ENCODE measurements around the gene SMAD4. TPM values are rescaled to one million over a fixed set of nuclear protein-coding genes. Genes with fewer than 3 reads are reported as not detected.

Gene SMAD4
- total and polyA plus RNA-seq, 4 donors: 9.3 to 65.3 (median 29.1) TPM

DNA sequence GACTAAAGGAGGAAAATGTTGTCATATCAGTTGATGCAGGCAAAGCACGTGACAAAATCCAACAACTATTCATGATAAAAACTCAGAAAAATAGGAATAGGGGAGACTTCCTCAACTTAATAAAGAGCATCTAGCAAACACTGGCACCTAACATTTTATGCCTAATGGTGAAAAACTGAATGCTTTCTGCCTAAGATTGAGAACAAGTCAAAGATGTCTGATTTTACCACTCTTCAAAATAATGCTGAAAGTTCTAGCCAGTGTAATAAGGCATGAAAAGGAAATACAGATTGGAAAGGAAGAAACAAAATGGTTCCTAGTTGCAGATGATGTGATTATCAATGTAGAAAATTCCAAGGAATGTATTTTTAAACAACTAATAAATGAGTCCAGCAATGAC, 58.4 kb downstream of the SMAD4 start:
- Histone ChIP-seq H3K27ac (ENCODE audit: low read depth in 1 of 2, low read length in 2 of 2) (no peak overlapping the region), H3K36me3 (ENCODE audit: control insufficient read depth in 4 of 4, insufficient read depth in 3 of 4, low read depth in 1 of 4, low read length in 3 of 4) (peaks cover 2 to 27% (median 11%) of the 10 kb centered on the region in 4 donors), H3K27me3 (ENCODE audit: control insufficient read depth in 4 of 4, insufficient read depth in 4 of 4, low read length in 3 of 4) (no peaks in the 10 kb centered on the region), H3K9ac (ENCODE audit: low read depth in 1 of 2, low read length in 2 of 2) (no peak overlapping the region), H3K4me1 (ENCODE audit: control insufficient read depth in 4 of 4, insufficient read depth in 4 of 4, low read length in 3 of 4) (no peaks in the 10 kb centered on the region), H3K9me3 (ENCODE audit: control insufficient read depth in 4 of 4, low read length in 3 of 4) (peaks cover 0 to 6% (median 2%) of the 10 kb centered on the region in 4 donors), H3K4me3 (ENCODE audit: low read depth in 1 of 3, low read length in 3 of 3) (no peak overlapping the region)
- DNase-seq (ENCODE audit: low spot score): no peak
- TF ChIP-seq EGR1 (IDR thresholded peaks at IDR 0.05; ENCODE audit: low read depth in 2 of 2) (no peak), HNF4G (IDR thresholded peaks at IDR 0.05) (no peak), YY1 (IDR thresholded peaks at IDR 0.05) (no peak), JUND (IDR thresholded peaks at IDR 0.05) (no peak), HNF4A (conservative IDR thresholded peaks at IDR 0.05) (no peak), FOXA1 (IDR thresholded peaks at IDR 0.05) (no peak), TAF1 (conservative IDR thresholded peaks at IDR 0.05) (no peak), RXRA (IDR thresholded peaks at IDR 0.05) (no peak), GABPA (IDR thresholded peaks at IDR 0.05 in 1 of 2, conservative IDR thresholded peaks at IDR 0.05 in 1 of 2) (no peak), ATF3 (IDR thresholded peaks at IDR 0.05) (no peak), RAD21 (IDR thresholded peaks at IDR 0.05) (no peak), SP1 (IDR thresholded peaks at IDR 0.05) (no peak), FOXA2 (IDR thresholded peaks at IDR 0.05) (no peak)
- TF ChIP-seq, protein P1, sequence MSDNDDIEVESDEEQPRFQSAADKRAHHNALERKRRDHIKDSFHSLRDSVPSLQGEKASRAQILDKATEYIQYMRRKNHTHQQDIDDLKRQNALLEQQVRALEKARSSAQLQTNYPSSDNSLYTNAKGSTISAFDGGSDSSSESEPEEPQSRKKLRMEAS (IDR thresholded peaks at IDR 0.05): no peak
- TF ChIP-seq, protein P2, sequence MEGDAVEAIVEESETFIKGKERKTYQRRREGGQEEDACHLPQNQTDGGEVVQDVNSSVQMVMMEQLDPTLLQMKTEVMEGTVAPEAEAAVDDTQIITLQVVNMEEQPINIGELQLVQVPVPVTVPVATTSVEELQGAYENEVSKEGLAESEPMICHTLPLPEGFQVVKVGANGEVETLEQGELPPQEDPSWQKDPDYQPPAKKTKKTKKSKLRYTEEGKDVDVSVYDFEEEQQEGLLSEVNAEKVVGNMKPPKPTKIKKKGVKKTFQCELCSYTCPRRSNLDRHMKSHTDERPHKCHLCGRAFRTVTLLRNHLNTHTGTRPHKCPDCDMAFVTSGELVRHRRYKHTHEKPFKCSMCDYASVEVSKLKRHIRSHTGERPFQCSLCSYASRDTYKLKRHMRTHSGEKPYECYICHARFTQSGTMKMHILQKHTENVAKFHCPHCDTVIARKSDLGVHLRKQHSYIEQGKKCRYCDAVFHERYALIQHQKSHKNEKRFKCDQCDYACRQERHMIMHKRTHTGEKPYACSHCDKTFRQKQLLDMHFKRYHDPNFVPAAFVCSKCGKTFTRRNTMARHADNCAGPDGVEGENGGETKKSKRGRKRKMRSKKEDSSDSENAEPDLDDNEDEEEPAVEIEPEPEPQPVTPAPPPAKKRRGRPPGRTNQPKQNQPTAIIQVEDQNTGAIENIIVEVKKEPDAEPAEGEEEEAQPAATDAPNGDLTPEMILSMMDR (IDR thresholded peaks at IDR 0.05; ENCODE audit: low read depth, low read length, missing input control): no peak
- WGBS: 93% methylated on average over 1 of the region's 1 CpG

DNA sequence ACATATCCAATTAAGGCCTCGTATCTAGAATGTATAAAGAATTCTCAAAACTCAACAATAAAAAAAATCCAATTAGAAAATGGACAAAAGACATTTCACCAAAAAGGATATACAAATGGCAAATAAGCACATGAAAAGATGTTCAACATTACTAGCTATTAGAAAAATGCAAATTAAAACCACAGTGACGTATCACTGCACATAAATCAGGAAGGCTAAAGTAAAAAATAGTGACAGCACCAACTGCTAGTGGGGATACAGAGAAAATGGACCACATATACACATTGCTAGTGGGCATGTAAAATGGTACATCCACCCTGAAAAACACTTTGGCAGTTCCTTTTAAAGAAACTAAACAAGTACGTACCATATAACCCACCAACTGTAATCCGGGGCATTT, 59.7 kb downstream of the SMAD4 start:
- H3K27ac ChIP-seq (ENCODE audit: low read depth in 1 of 2, low read length in 2 of 2): no peak overlapping the region
- peaks cover 0 to 6% (median 2%) of the 10 kb centered on the region in 4 donors for H3K9me3 ChIP-seq (ENCODE audit: control insufficient read depth in 4 of 4, low read length in 3 of 4)
- no peak for TF ChIP-seq ZBTB33 (IDR thresholded peaks at IDR 0.05)
- H3K36me3 ChIP-seq (ENCODE audit: control insufficient read depth in 4 of 4, insufficient read depth in 3 of 4, low read depth in 1 of 4, low read length in 3 of 4): peaks cover 2 to 16% (median 4%) of the 10 kb centered on the region in 4 donors
- DNase-seq (ENCODE audit: low spot score): no peak
- 97% methylated on average over 4 of the region's 4 CpGs for WGBS
- no peaks in the 10 kb centered on the region for H3K27me3 ChIP-seq (ENCODE audit: control insufficient read depth in 4 of 4, insufficient read depth in 4 of 4, low read length in 3 of 4)
- H3K4me3 ChIP-seq (ENCODE audit: low read depth in 1 of 3, low read length in 3 of 3): no peak overlapping the region
- H3K4me1 ChIP-seq (ENCODE audit: control insufficient read depth in 4 of 4, insufficient read depth in 4 of 4, low read length in 3 of 4): no peaks in the 10 kb centered on the region
- H3K9ac ChIP-seq (ENCODE audit: low read depth in 1 of 2, low read length in 2 of 2): no peak overlapping the region

DNA sequence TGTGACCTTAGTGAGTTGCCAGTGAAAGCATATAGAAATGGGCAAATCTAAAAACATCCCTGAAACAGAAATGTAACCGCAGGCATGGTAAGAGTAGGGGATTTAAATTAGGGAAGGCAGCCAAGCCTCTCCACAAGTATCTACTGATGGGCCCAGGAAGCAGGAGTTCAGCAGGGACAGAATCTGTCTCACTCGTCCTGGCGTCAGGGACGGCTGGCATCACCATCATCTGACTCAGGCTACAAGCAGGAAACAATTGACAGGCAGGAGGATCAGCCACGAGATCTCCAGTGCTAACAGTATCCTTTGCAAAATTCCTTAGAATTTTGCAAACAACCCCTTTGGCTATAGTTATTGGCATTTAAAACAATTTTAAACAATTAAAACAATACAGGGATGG, 61.3 kb downstream of the SMAD4 start:
- H3K4me1 ChIP-seq (ENCODE audit: control insufficient read depth in 4 of 4, insufficient read depth in 4 of 4, low read length in 3 of 4): no peaks in the 10 kb centered on the region
- no peak for TF ChIP-seq RAD21 (IDR thresholded peaks at IDR 0.05)
- no peak for TF ChIP-seq GABPA (IDR thresholded peaks at IDR 0.05 in 1 of 2, conservative IDR thresholded peaks at IDR 0.05 in 1 of 2)
- no peak for TF ChIP-seq EGR1 (IDR thresholded peaks at IDR 0.05; ENCODE audit: low read depth in 2 of 2)
- TF ChIP-seq ZBTB33 (IDR thresholded peaks at IDR 0.05): no peak
- no peak for TF ChIP-seq ATF3 (IDR thresholded peaks at IDR 0.05)
- TF ChIP-seq SP1 (IDR thresholded peaks at IDR 0.05): no peak
- no peak for TF ChIP-seq RXRA (IDR thresholded peaks at IDR 0.05)
- TF ChIP-seq YY1 (IDR thresholded peaks at IDR 0.05): no peak
- no peak for TF ChIP-seq TAF1 (conservative IDR thresholded peaks at IDR 0.05)
- no peak for TF ChIP-seq NR2F2 (IDR thresholded peaks at IDR 0.05)
- peaks cover 0 to 6% (median 2%) of the 10 kb centered on the region in 4 donors for H3K9me3 ChIP-seq (ENCODE audit: control insufficient read depth in 4 of 4, low read length in 3 of 4)
- no peak for DNase-seq (ENCODE audit: low spot score)
- H3K27me3 ChIP-seq (ENCODE audit: control insufficient read depth in 4 of 4, insufficient read depth in 4 of 4, low read length in 3 of 4): no peaks in the 10 kb centered on the region
- H3K36me3 ChIP-seq (ENCODE audit: control insufficient read depth in 4 of 4, insufficient read depth in 3 of 4, low read depth in 1 of 4, low read length in 3 of 4): peaks cover 0 to 3% (median 0%) of the 10 kb centered on the region in 4 donors
- WGBS: 77% methylated on average over 5 of the region's 5 CpGs
- H3K4me3 ChIP-seq (ENCODE audit: low read depth in 1 of 3, low read length in 3 of 3): no peak overlapping the region
- no peak overlapping the region for H3K27ac ChIP-seq (ENCODE audit: low read depth in 1 of 2, low read length in 2 of 2)
- H3K9ac ChIP-seq (ENCODE audit: low read depth in 1 of 2, low read length in 2 of 2): no peak overlapping the region

Measured in liver (tissue), 9 donors.